ENCODE measurements around the gene LUC7L3.

GRCh38 chr17:50688245-50688644 lies 31.2 kb upstream of the LUC7L3 start:
- no peak for TF ChIP-seq CTCF (IDR thresholded peaks at IDR 0.05)
- TF ChIP-seq SIN3A (IDR thresholded peaks at IDR 0.05; ENCODE audit: borderline replicate concordance, insufficient read depth, low read depth, low read length), result no peak
- TF ChIP-seq TCF7L2 (IDR thresholded peaks at IDR 0.05; ENCODE audit: low read depth, low read length), result no peak
- TF ChIP-seq REST (IDR thresholded peaks at IDR 0.05; ENCODE audit: insufficient read depth in 1 of 2, low read depth in 2 of 2, low read length in 1 of 2), result no peak
- TF ChIP-seq POLR2AphosphoS5 (IDR thresholded peaks at IDR 0.05; ENCODE audit: low read depth, low read length), result no peak

All from Panc1 (cell line).